Measurements from ENCODE around the gene PSEN2. TPM values are rescaled to one million over a fixed set of nuclear protein-coding genes. Genes with fewer than 3 reads are reported as not detected.

The PSEN2 gene
- total and polyA plus RNA-seq, 2 experiments from 2014 or later: 12.9 to 14.3 TPM

DNA sequence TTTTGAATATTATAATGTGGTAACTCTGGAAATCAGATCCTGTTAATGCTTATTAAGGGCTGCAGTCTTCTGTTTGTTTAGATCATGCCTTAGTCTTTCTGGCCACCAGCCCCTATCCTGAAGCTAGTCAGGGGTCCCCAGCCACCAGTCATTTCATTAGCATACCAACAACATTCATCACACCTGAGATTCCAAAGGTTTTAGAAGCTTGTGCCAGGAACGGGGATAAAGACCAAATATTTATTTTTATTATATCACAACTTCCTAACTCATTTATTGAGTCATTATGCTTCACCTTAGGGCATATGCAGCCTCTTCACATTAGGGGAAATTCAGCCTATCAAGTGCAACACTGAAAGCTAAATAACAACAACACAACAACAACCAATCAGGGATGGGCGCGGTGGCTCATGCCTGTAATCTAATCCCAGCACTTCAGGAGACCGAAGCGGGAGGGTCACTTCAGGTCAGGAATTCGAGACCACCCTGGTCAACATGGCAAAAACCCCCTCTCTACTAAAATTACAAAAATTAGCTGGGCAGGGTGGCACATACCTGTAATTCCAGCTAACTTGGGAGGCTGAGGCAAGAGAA lies 2.9 kb upstream of the PSEN2 start:
- H3K4me2 ChIP-seq: no peak overlapping the region
- H4K20me1 ChIP-seq (ENCODE audit: insufficient read depth, poor library complexity, severe bottlenecking): no peaks in the 10 kb centered on the region
- no peaks in the 10 kb centered on the region for H3K27me3 ChIP-seq
- H3K79me2 ChIP-seq: peaks cover 4% of the 10 kb centered on the region
- no peak overlapping the region for H2AFZ ChIP-seq
- no peak overlapping the region for H3K4me3 ChIP-seq
- TF ChIP-seq EZH2 (IDR thresholded peaks at IDR 0.05; ENCODE audit: borderline replicate concordance): no peak
- no peak for TF ChIP-seq EZH2phosphoT487 (IDR thresholded peaks at IDR 0.05; ENCODE audit: low read depth, severe bottlenecking, unreplicated experiment)
- TF ChIP-seq CTCF (IDR thresholded peaks at IDR 0.05; ENCODE audit: poor library complexity): no peak
- no peak for DNase-seq (ENCODE audit: low spot score)
- no peak overlapping the region for H3K27ac ChIP-seq
- no peaks in the 10 kb centered on the region for H3K9me2 ChIP-seq (replicated peaks; ENCODE audit: insufficient read depth)
- no peaks in the 10 kb centered on the region for H3K9me3 ChIP-seq (ENCODE audit: low read depth)
- H3K36me3 ChIP-seq (replicated peaks; ENCODE audit: insufficient read depth, low read depth): no peaks in the 10 kb centered on the region
- H3K4me1 ChIP-seq (ENCODE audit: insufficient read depth): peaks cover 16% of the 10 kb centered on the region
- 68% methylated on average over 6 of the region's 6 CpGs for WGBS (ENCODE audit: low lambda C conversion rate, missing lambda C conversion rate)

DNA sequence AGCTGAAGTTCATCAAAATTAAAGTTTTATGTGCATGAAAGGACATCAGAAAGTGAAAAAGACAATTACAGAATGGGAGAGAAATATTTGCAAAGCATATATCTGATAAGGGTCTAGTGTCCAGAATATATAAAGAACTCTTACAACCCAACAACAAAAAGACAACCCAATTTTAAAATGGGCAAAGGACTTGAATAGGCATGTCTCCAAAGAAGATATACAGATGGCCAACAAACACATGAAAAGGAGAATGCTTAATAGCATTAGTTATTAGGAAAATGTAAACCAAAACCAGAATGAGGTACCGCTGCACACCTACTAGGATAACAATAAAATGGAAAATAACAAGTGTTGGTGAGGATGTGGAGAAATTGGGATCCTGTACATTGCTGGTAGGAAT lies 1.7 kb upstream of the PSEN2 start:
- H3K4me1 ChIP-seq (ENCODE audit: insufficient read depth): peaks cover 16% of the 10 kb centered on the region
- H4K20me1 ChIP-seq (ENCODE audit: insufficient read depth, poor library complexity, severe bottlenecking): no peaks in the 10 kb centered on the region
- no peaks in the 10 kb centered on the region for H3K9me3 ChIP-seq (ENCODE audit: low read depth)
- H3K79me2 ChIP-seq: peaks cover 8% of the 10 kb centered on the region
- no peak overlapping the region for H3K4me3 ChIP-seq
- H3K36me3 ChIP-seq (replicated peaks; ENCODE audit: insufficient read depth, low read depth): no peaks in the 10 kb centered on the region
- H2AFZ ChIP-seq: no peak overlapping the region
- 100% methylated on average over 1 of the region's 1 CpG for WGBS (ENCODE audit: low lambda C conversion rate, missing lambda C conversion rate)
- no peaks in the 10 kb centered on the region for H3K27me3 ChIP-seq
- TF ChIP-seq CTCF (IDR thresholded peaks at IDR 0.05; ENCODE audit: poor library complexity) (no peak), EZH2 (IDR thresholded peaks at IDR 0.05; ENCODE audit: borderline replicate concordance) (no peak), EZH2phosphoT487 (IDR thresholded peaks at IDR 0.05; ENCODE audit: low read depth, severe bottlenecking, unreplicated experiment) (no peak)
- no peaks in the 10 kb centered on the region for H3K9me2 ChIP-seq (replicated peaks; ENCODE audit: insufficient read depth)
- H3K4me2 ChIP-seq: no peak overlapping the region
- H3K27ac ChIP-seq: no peak overlapping the region
- DNase-seq (ENCODE audit: low spot score): no peak

DNA sequence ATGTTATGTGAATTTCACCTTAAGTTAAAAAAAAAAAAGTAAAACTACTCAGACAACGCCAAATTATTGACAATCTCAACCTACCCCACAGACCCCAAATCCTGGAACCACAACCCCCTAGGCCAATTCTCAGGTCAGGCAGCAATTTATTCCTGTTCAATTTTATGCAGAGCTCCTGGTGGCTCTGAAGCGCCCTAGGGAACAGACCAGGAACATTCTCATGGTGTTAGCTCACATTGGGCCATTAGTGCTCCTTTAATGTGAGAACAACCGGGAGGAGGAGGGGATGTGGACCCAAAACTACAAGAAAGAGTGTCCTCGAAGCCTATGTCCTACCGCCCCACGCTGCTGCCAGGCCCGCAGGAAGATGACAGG lies 403 bp upstream of the PSEN2 start:
- Histone ChIP-seq H3K27me3 (no peaks in the 10 kb centered on the region), H3K9me3 (ENCODE audit: low read depth) (no peaks in the 10 kb centered on the region), H2AFZ (peak overlapping the region; percentile 81), H3K36me3 (replicated peaks; ENCODE audit: insufficient read depth, low read depth) (no peaks in the 10 kb centered on the region), H3K27ac (peak overlapping the region; percentile 71), H4K20me1 (ENCODE audit: insufficient read depth, poor library complexity, severe bottlenecking) (no peaks in the 10 kb centered on the region), H3K4me2 (peak overlapping the region; percentile 93), H3K4me3 (peak overlapping the region; percentile 86), H3K9me2 (replicated peaks; ENCODE audit: insufficient read depth) (no peaks in the 10 kb centered on the region), H3K79me2 (peaks cover 10% of the 10 kb centered on the region), H3K4me1 (ENCODE audit: insufficient read depth) (peaks cover 13% of the 10 kb centered on the region)
- no peak for TF ChIP-seq CTCF (IDR thresholded peaks at IDR 0.05; ENCODE audit: poor library complexity)
- TF ChIP-seq EZH2 (IDR thresholded peaks at IDR 0.05; ENCODE audit: borderline replicate concordance): no peak
- no peak for TF ChIP-seq EZH2phosphoT487 (IDR thresholded peaks at IDR 0.05; ENCODE audit: low read depth, severe bottlenecking, unreplicated experiment)
- DNase-seq (ENCODE audit: low spot score): no peak
- WGBS (ENCODE audit: low lambda C conversion rate, missing lambda C conversion rate): 19% methylated on average over 7 of the region's 7 CpGs

Data from hepatocyte (in vitro differentiated cells).